Activated T-helper 1 cell treated with Interleukin-2 at 50 U/mL for 16 hours (primary cell): ENCODE data around the gene GIPR.
"Not testable (repeated sequence)": the region's sequence is repeated elsewhere in the genome, so short reads cannot be mapped to it uniquely, and the experiment has no call there.

Experiments
- DNase-seq: peaks from one replicate; pipeline ENCODE4 v3.0.0-alpha.2; 2020; ENCODE audit warnings: low read depth

The GIPR gene

GRCh38 chr19:45667620-45668341, at the start of gene GIPR:
GIPR (plus strand) TSS chr19:45668221; CDS start chr19:45669521, 1,300 bp downstream.
- peak; percentile 39 for DNase-seq

GRCh38 chr19:45621389-45621788, 46.6 kb upstream of the GIPR start:
- DNase-seq: no peak

GRCh38 chr19:45621976-45622503, 46.0 kb upstream of the GIPR start:
- DNase-seq: no peak

GRCh38 chr19:45623984-45624383, 44.0 kb upstream of the GIPR start:
- no peak for DNase-seq

GRCh38 chr19:45628219-45628618, 39.8 kb upstream of the GIPR start:
- not testable (repeated sequence) for DNase-seq

- DNase-seq: no peak
These were observed 38.3 kb upstream of the GIPR start for GRCh38 chr19:45629704-45630103.

- no peak for DNase-seq
These were observed 37.6 kb upstream of the GIPR start for GRCh38 chr19:45630463-45630862.

GRCh38 chr19:45632468-45633196, 35.4 kb upstream of the GIPR start:
- DNase-seq: peak; percentile 9

GRCh38 chr19:45636275-45636674, 31.7 kb upstream of the GIPR start:
- no peak for DNase-seq

- no peak for DNase-seq
These were observed 31.1 kb upstream of the GIPR start for GRCh38 chr19:45636902-45637301.

GRCh38 chr19:45637890-45638667, 29.9 kb upstream of the GIPR start:
- no peak for DNase-seq

GRCh38 chr19:45638930-45639729, 28.9 kb upstream of the GIPR start, which contains the start of gene EML2:
EML2 (minus strand) TSS chr19:45639397; CDS start chr19:45639376, 21 bp downstream.
- DNase-seq: peak; percentile 40

GRCh38 chr19:45640849-45641273, 27.2 kb upstream of the GIPR start:
- DNase-seq: no peak

GRCh38 chr19:45641274-45642105, 26.5 kb upstream of the GIPR start:
- peak; percentile 15 for DNase-seq

GRCh38 chr19:45643024-45643926, 24.7 kb upstream of the GIPR start:
- peak; percentile 80 for DNase-seq

- DNase-seq: no peak
These were observed 23.9 kb upstream of the GIPR start for GRCh38 chr19:45643927-45644771.

GRCh38 chr19:45645068-45645630, 22.9 kb upstream of the GIPR start:
- DNase-seq: no peak
